GM23338 (cell line): ENCODE data around the gene PGR. TPM values are rescaled to one million over a fixed set of nuclear protein-coding genes. Genes with fewer than 3 reads are reported as not detected.

Source experiments
- ATAC-seq: fragments of 200-7000 bp; cut with Tn5 transposase; 3 replicates; pipeline ENCODE4 v1.9.1; 2020
- DNase-seq: peaks from one replicate; pipeline ENCODE4 v3.0.0-alpha.2; 2015; ENCODE audit warnings: low spot score
- H2AFZ ChIP-seq: fragments of 200-600 bp; sonication (generic); 2 replicates; pipeline ENCODE4 v1.8.0; 2016; ENCODE audit warnings: antibody characterized with exemption, mild to moderate bottlenecking, moderate library complexity
- H3F3A ChIP-seq: fragments of 200-600 bp; sonication (generic); replicated peaks from 2 replicates; pipeline ENCODE4 v1.8.0; 2017; ENCODE audit warnings: antibody characterized with exemption, mixed run types, low read depth
- H3K27ac ChIP-seq: fragments of 200-600 bp; sonication (generic); 2 replicates; pipeline ENCODE4 v1.6.1; 2016; ENCODE audit warnings: low read depth
- H3K27me3 ChIP-seq: fragments of 200-600 bp; sonication (generic); 2 replicates; pipeline ENCODE4 v1.8.0; 2016; ENCODE audit warnings: mild to moderate bottlenecking, mixed run types, moderate library complexity; ENCODE audit not compliant: insufficient read depth
- H3K36me3 ChIP-seq: fragments of 200-600 bp; sonication (generic); 2 replicates; pipeline ENCODE4 v1.8.0; 2016; ENCODE audit warnings: mild to moderate bottlenecking; ENCODE audit not compliant: insufficient read depth
- H3K4me1 ChIP-seq: fragments of 200-600 bp; sonication (generic); 2 replicates; pipeline ENCODE4 v1.8.0; 2016; ENCODE audit warnings: mild to moderate bottlenecking, moderate library complexity; ENCODE audit not compliant: insufficient read depth
- H3K4me2 ChIP-seq: fragments of 200-600 bp; sonication (generic); 2 replicates; pipeline ENCODE4 v1.7.1; 2017; ENCODE audit warnings: mixed run types
- H3K4me3 ChIP-seq: fragments of 200-600 bp; sonication (generic); 2 replicates; pipeline ENCODE4 v1.6.1; 2016; ENCODE audit warnings: mixed run types
- H3K79me2 ChIP-seq: fragments of 200-600 bp; sonication (generic); replicated peaks from 2 replicates; pipeline ENCODE4 v1.8.0; 2017; ENCODE audit warnings: mild to moderate bottlenecking; ENCODE audit not compliant: insufficient read depth
- H3K9me2 ChIP-seq: fragments of 200-600 bp; sonication (generic); 2 replicates; pipeline ENCODE4 v1.8.0; 2017; ENCODE audit not compliant: insufficient read depth
- H4K20me1 ChIP-seq: fragments of 200-600 bp; sonication (generic); replicated peaks from 2 replicates; pipeline ENCODE4 v1.8.0; 2017; ENCODE audit warnings: mild to moderate bottlenecking; ENCODE audit not compliant: insufficient read depth
- H3K27ac Mint-ChIP-seq: 2 replicates; pipeline ENCODE4 v1.8.0; 2020; ENCODE audit warnings: inconsistent platforms, mild to moderate bottlenecking, moderate library complexity, mixed read lengths
- H3K27me3 Mint-ChIP-seq: 3 replicates; pipeline ENCODE4 v1.8.0; 2022; ENCODE audit warnings: low read depth, mild to moderate bottlenecking, moderate library complexity, mixed read lengths, inconsistent platforms; ENCODE audit not compliant: insufficient read depth, poor library complexity
- H3K36me3 Mint-ChIP-seq: 3 replicates; pipeline ENCODE4 v1.8.0; 2021; ENCODE audit warnings: low read depth, mild to moderate bottlenecking, inconsistent platforms, moderate library complexity, mixed read lengths
- H3K4me1 Mint-ChIP-seq: 3 replicates; pipeline ENCODE4 v1.8.0; 2020; ENCODE audit warnings: mild to moderate bottlenecking, inconsistent platforms, mixed read lengths
- H3K4me3 Mint-ChIP-seq: 3 replicates; pipeline ENCODE4 v1.8.0; 2021; ENCODE audit warnings: moderate library complexity, mild to moderate bottlenecking, inconsistent platforms, mixed read lengths
- H3K9me3 Mint-ChIP-seq: 3 replicates; pipeline ENCODE4 v1.8.0; 2020; ENCODE audit warnings: moderate library complexity, mild to moderate bottlenecking, inconsistent platforms, mixed read lengths
- CREB1 ChIP-seq: fragments of 250-450 bp; sonication (Bioruptor Pico); IDR thresholded peaks from 2 replicates; pipeline ENCODE4 v1.5.0; 2020; ENCODE audit warnings: low read depth, mild to moderate bottlenecking, moderate library complexity
- EZH2 ChIP-seq: fragments of 200-600 bp; sonication (generic); IDR thresholded peaks from one replicate; pipeline ENCODE4 v1.8.0; 2017; ENCODE audit warnings: antibody characterized with exemption, mild to moderate bottlenecking, low read depth; ENCODE audit not compliant: unreplicated experiment
- EZH2phosphoT487 ChIP-seq: fragments of 200-600 bp; sonication (generic); IDR thresholded peaks from one replicate; pipeline ENCODE4 v1.8.1; 2018; ENCODE audit warnings: antibody characterized with exemption; ENCODE audit not compliant: unreplicated experiment
- JUNB ChIP-seq: IDR thresholded peaks from one replicate; pipeline ENCODE4 v1.6.1; 2016; ENCODE audit warnings: antibody characterized with exemption; ENCODE audit not compliant: unreplicated experiment
- NANOG ChIP-seq: IDR thresholded peaks from 2 replicates; pipeline ENCODE4 v1.6.1; 2016; ENCODE audit warnings: antibody characterized with exemption, borderline replicate concordance
- POLR2AphosphoS5 ChIP-seq: IDR thresholded peaks from 2 replicates; pipeline ENCODE4 v1.6.1; 2016; ENCODE audit warnings: antibody characterized with exemption, low read depth
- REST ChIP-seq: IDR thresholded peaks from one replicate; pipeline ENCODE4 v1.6.1; 2018; ENCODE audit warnings: antibody characterized with exemption; ENCODE audit not compliant: unreplicated experiment
- STAT1 ChIP-seq: IDR thresholded peaks from one replicate; pipeline ENCODE4 v1.6.1; 2016; ENCODE audit warnings: antibody characterized with exemption; ENCODE audit not compliant: unreplicated experiment
- ZNF114 ChIP-seq: fragments of 250-450 bp; sonication (Bioruptor Pico); IDR thresholded peaks from 2 replicates; pipeline ENCODE4 v1.5.0; 2020; ENCODE audit warnings: mild to moderate bottlenecking, moderate library complexity
- ZNF331 ChIP-seq: fragments of 250-450 bp; sonication (Bioruptor Pico); IDR thresholded peaks from 2 replicates; pipeline ENCODE4 v1.5.0; 2020; ENCODE audit warnings: low read depth, mild to moderate bottlenecking, moderate library complexity
- polyA plus RNA-seq: library from polyadenylated mRNA; unstranded; fragments of >200 nt; fragmentation: Nextera tagmentation; extraction: Ambion mirVana; gene quantifications from 2 replicates; pipeline ENCODE4 v1.2.1, GENCODE V29; 2016
- total RNA-seq: library from RNA; depleted of rRNA; stranded (reverse); fragments of >200 nt; shearing (Covaris generic); gene quantifications from 2 replicates; pipeline ENCODE4 v1.2.3, GENCODE V29; 2014
- TF ChIP-seq, protein P1 (sequence below): fragments of 250-450 bp; sonication (Bioruptor Pico); IDR thresholded peaks from 2 replicates; pipeline ENCODE4 v1.5.0; 2020; ENCODE audit warnings: mild to moderate bottlenecking, moderate library complexity
- TF ChIP-seq, protein P2 (sequence below), 2 experiments: fragments of 200-600 bp in 1 of 2; sonication (generic) in 1 of 2; conservative IDR thresholded peaks; 2 replicates each; pipeline versions ENCODE4 v1.5.1 to v1.6.1; 2016 to 2017; ENCODE audit warnings: antibody characterized with exemption in 2 of 2, low read depth in 2 of 2, mild to moderate bottlenecking in 2 of 2, moderate library complexity in 1 of 2
- TF ChIP-seq, protein P3 (sequence below): IDR thresholded peaks from 2 replicates; pipeline ENCODE4 v1.6.1; 2016; ENCODE audit warnings: antibody characterized with exemption

The PGR gene
- total and polyA plus RNA-seq, 2 experiments from 2014 or later = 0.07 to 0.11 TPM

DNA sequence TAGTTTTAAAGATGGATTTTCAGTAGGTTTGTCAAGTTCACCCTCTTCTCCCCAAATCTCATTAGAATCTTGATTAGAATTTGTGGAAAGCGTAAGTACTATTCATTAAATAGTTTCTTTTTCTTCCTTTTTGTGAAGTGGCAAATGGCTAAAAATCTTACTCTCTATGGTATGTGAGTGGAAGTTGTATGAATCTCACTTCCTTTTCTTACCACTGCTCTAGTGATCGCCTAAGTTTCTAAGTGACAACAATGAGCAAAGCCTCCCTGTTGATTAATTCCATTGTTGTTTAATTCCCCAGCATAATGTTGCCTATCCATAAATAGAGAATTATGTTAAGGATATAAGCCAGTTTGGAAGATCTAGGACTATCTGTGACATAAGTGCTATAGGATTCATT is 82.7 kb downstream of the PGR start:
- ATAC-seq (no peak), DNase-seq (no peak)
- no peaks in the 10 kb centered on the region; the same call in 1 of the 2 replicates for H3K9me2 ChIP-seq
- H3K4me3 ChIP-seq = no peak overlapping the region
- Mint-ChIP-seq H3K4me3 (no peak overlapping the region), H3K27ac (no peak overlapping the region), H3K9me3 (no peaks in the 10 kb centered on the region), H3K36me3 (no peaks in the 10 kb centered on the region), H3K4me1 (peaks cover 3% of the 10 kb centered on the region; the same call in 2 of the 3 replicates), H3K27me3 (no peaks in the 10 kb centered on the region)
- H3F3A ChIP-seq = no peaks in the 10 kb centered on the region
- H3K4me2 ChIP-seq = no peak overlapping the region
- H3K27ac ChIP-seq = no peak overlapping the region
- no peak overlapping the region for H2AFZ ChIP-seq
- H4K20me1 ChIP-seq = no peaks in the 10 kb centered on the region
- H3K27me3 ChIP-seq = no peaks in the 10 kb centered on the region
- H3K36me3 ChIP-seq = no peaks in the 10 kb centered on the region
- no peaks in the 10 kb centered on the region for H3K4me1 ChIP-seq
- no peaks in the 10 kb centered on the region for H3K79me2 ChIP-seq
- TF ChIP-seq POLR2AphosphoS5 = no peak
- no peak for TF ChIP-seq NANOG
- no peak for TF ChIP-seq ZNF114 (CRISPR knock-in tag)
- TF ChIP-seq, protein P1, sequence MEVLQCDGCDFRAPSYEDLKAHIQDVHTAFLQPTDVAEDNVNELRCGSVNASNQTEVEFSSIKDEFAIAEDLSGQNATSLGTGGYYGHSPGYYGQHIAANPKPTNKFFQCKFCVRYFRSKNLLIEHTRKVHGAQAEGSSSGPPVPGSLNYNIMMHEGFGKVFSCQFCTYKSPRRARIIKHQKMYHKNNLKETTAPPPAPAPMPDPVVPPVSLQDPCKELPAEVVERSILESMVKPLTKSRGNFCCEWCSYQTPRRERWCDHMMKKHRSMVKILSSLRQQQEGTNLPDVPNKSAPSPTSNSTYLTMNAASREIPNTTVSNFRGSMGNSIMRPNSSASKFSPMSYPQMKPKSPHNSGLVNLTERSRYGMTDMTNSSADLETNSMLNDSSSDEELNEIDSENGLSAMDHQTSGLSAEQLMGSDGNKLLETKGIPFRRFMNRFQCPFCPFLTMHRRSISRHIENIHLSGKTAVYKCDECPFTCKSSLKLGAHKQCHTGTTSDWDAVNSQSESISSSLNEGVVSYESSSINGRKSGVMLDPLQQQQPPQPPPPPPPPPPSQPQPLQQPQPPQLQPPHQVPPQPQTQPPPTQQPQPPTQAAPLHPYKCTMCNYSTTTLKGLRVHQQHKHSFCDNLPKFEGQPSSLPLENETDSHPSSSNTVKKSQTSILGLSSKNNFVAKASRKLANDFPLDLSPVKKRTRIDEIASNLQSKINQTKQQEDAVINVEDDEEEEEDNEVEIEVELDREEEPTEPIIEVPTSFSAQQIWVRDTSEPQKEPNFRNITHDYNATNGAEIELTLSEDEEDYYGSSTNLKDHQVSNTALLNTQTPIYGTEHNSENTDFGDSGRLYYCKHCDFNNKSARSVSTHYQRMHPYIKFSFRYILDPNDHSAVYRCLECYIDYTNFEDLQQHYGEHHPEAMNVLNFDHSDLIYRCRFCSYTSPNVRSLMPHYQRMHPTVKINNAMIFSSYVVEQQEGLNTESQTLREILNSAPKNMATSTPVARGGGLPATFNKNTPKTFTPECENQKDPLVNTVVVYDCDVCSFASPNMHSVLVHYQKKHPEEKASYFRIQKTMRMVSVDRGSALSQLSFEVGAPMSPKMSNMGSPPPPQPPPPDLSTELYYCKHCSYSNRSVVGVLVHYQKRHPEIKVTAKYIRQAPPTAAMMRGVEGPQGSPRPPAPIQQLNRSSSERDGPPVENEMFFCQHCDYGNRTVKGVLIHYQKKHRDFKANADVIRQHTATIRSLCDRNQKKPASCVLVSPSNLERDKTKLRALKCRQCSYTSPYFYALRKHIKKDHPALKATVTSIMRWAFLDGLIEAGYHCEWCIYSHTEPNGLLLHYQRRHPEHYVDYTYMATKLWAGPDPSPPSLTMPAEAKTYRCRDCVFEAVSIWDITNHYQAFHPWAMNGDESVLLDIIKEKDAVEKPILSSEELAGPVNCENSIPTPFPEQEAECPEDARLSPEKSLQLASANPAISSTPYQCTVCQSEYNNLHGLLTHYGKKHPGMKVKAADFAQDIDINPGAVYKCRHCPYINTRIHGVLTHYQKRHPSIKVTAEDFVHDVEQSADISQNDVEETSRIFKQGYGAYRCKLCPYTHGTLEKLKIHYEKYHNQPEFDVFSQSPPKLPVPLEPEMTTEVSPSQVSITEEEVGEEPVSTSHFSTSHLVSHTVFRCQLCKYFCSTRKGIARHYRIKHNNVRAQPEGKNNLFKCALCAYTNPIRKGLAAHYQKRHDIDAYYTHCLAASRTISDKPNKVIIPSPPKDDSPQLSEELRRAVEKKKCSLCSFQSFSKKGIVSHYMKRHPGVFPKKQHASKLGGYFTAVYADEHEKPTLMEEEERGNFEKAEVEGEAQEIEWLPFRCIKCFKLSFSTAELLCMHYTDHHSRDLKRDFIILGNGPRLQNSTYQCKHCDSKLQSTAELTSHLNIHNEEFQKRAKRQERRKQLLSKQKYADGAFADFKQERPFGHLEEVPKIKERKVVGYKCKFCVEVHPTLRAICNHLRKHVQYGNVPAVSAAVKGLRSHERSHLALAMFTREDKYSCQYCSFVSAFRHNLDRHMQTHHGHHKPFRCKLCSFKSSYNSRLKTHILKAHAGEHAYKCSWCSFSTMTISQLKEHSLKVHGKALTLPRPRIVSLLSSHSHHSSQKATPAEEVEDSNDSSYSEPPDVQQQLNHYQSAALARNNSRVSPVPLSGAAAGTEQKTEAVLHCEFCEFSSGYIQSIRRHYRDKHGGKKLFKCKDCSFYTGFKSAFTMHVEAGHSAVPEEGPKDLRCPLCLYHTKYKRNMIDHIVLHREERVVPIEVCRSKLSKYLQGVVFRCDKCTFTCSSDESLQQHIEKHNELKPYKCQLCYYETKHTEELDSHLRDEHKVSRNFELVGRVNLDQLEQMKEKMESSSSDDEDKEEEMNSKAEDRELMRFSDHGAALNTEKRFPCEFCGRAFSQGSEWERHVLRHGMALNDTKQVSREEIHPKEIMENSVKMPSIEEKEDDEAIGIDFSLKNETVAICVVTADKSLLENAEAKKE (CRISPR knock-in tag) = no peak
- TF ChIP-seq, protein P2, sequence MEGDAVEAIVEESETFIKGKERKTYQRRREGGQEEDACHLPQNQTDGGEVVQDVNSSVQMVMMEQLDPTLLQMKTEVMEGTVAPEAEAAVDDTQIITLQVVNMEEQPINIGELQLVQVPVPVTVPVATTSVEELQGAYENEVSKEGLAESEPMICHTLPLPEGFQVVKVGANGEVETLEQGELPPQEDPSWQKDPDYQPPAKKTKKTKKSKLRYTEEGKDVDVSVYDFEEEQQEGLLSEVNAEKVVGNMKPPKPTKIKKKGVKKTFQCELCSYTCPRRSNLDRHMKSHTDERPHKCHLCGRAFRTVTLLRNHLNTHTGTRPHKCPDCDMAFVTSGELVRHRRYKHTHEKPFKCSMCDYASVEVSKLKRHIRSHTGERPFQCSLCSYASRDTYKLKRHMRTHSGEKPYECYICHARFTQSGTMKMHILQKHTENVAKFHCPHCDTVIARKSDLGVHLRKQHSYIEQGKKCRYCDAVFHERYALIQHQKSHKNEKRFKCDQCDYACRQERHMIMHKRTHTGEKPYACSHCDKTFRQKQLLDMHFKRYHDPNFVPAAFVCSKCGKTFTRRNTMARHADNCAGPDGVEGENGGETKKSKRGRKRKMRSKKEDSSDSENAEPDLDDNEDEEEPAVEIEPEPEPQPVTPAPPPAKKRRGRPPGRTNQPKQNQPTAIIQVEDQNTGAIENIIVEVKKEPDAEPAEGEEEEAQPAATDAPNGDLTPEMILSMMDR (conservative IDR thresholded peaks at IDR 0.05; ENCODE audit: low read depth in 2 of 2) = no peak
- TF ChIP-seq EZH2phosphoT487 = no peak
- TF ChIP-seq EZH2 = no peak
- TF ChIP-seq CREB1 (CRISPR knock-in tag) = no peak
- no peak for TF ChIP-seq JUNB
- no peak for TF ChIP-seq ZNF331 (CRISPR knock-in tag)
- TF ChIP-seq, protein P3, sequence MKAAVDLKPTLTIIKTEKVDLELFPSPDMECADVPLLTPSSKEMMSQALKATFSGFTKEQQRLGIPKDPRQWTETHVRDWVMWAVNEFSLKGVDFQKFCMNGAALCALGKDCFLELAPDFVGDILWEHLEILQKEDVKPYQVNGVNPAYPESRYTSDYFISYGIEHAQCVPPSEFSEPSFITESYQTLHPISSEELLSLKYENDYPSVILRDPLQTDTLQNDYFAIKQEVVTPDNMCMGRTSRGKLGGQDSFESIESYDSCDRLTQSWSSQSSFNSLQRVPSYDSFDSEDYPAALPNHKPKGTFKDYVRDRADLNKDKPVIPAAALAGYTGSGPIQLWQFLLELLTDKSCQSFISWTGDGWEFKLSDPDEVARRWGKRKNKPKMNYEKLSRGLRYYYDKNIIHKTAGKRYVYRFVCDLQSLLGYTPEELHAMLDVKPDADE = no peak
- TF ChIP-seq STAT1 = no peak
- TF ChIP-seq REST = no peak
